Bronchial epithelial cell (primary cell): Measurements from ENCODE around the gene KCNMB2. TPM values are rescaled to one million over a fixed set of nuclear protein-coding genes. Genes with fewer than 3 reads are reported as not detected.

Source experiments
- DNase-seq: peaks from one replicate; pipeline ENCODE4 v3.0.0-alpha.2; 2010; ENCODE audit warnings: low read depth
- FAIRE-seq: peaks from 2 replicates; lab custom pipeline; 2011; peaks lifted over from hg19 to GRCh38; lab: Jason Lieb, UNC
- H3K27me3 ChIP-seq: 2 replicates; pipeline ENCODE4 v1.5.1; 2011; ENCODE audit warnings: low read length; ENCODE audit not compliant: control insufficient read depth, insufficient read depth
- H3K36me3 ChIP-seq: 2 replicates; pipeline ENCODE4 v1.5.1; 2011; ENCODE audit warnings: low read length; ENCODE audit not compliant: control insufficient read depth, insufficient read depth
- H3K4me3 ChIP-seq: 2 replicates; pipeline ENCODE4 v1.5.1; 2011; ENCODE audit warnings: mild to moderate bottlenecking, low read depth, low read length, control low read depth
- CTCF ChIP-seq: IDR thresholded peaks from 2 replicates; pipeline ENCODE4 v1.5.1; 2011; ENCODE audit warnings: mild to moderate bottlenecking, moderate library complexity, low read length, control low read depth, inconsistent platforms; ENCODE audit not compliant: insufficient read depth, severe bottlenecking
- total RNA-seq: library from RNA; depleted of rRNA; stranded (reverse); fragments of >200 nt; gene quantifications from 2 replicates; pipeline ENCODE4 v1.2.1, GENCODE V29; 2014

Gene KCNMB2
- total RNA-seq, 1 donor from 2014 or later: not detected

- DNase-seq (no peak), FAIRE-seq (no peak)
- no peaks in the 10 kb centered on the region for H3K36me3 ChIP-seq
- no peak for TF ChIP-seq CTCF
- H3K27me3 ChIP-seq: no peaks in the 10 kb centered on the region
- H3K4me3 ChIP-seq: no peak overlapping the region
These were observed 232.0 kb downstream of the KCNMB2 start for GRCh38 chr3:178768072-178768864.

- Histone ChIP-seq H3K36me3 (no peaks in the 10 kb centered on the region), H3K4me3 (no peak overlapping the region), H3K27me3 (no peaks in the 10 kb centered on the region)
- FAIRE-seq (no peak), DNase-seq (peak; percentile 34)
- TF ChIP-seq CTCF: no peak
These were observed 235.3 kb downstream of the KCNMB2 start for GRCh38 chr3:178771511-178771910.

DNA sequence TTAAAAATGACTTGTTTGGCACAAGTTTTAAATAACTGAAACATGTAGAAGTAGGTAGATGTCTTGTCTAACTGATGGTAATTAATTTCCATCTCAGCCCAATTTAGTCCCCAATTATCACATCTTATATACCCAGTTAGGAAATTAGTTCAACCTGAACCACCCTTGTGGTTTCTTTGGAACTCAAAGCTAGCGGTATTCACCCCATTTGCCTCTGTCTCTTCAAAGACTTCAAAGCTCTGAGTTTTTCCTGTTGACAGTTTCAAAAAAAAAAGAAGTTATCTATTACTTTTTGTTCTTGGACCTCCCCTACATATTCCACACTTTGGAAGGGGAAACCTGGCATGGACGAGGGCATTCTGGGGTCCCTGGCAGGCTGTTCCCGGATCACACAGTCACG is 236.5 kb downstream of the KCNMB2 start:
- no peak for DNase-seq
- Histone ChIP-seq H3K27me3 (no peaks in the 10 kb centered on the region), H3K4me3 (no peak overlapping the region), H3K36me3 (no peaks in the 10 kb centered on the region)
- no peak for FAIRE-seq
- TF ChIP-seq CTCF: no peak

- TF ChIP-seq CTCF: no peak
- H3K27me3 ChIP-seq: no peaks in the 10 kb centered on the region
- DNase-seq (no peak), FAIRE-seq (no peak)
- H3K4me3 ChIP-seq: no peak overlapping the region
- H3K36me3 ChIP-seq: no peaks in the 10 kb centered on the region
These were observed 237.1 kb downstream of the KCNMB2 start for GRCh38 chr3:178773358-178773757.

DNA sequence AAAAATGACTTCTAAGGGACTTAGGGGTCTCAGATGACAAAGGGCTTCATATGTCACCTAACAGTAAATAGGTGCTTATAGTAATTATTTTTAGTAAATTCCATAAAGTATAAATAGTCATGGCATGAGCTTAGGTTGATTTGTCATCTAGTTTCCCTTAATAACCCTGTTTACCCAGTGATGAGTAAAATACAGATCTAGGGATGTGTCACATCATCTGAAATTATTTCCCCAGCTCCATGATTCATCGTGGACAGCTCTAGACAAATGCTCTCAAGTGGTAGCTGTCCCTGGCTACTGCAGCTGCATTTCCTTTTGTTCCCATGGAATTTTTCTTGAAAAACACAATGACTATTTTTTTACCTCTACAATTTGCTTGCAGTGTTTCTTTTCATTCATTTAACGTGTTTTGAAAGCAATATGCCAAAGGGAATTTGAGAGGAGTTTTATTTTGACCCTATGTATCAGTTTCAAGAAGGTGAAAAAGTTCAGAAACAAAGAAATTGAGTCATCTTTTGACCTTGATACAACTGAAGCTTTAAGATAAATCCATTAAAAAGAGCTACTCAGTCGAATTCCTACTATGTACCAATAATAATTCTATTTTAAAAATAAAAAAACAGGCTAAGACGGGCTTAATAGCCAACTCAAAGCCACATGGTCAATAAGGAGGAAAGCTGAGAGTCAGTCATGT is 241.6 kb downstream of the KCNMB2 start:
- no peak for TF ChIP-seq CTCF
- peak; percentile 98 for DNase-seq
- Histone ChIP-seq H3K36me3 (no peaks in the 10 kb centered on the region), H3K27me3 (no peaks in the 10 kb centered on the region), H3K4me3 (no peak overlapping the region)
- FAIRE-seq: no peak
